ENCODE data around the gene RPN1.

The RPN1 gene

DNA sequence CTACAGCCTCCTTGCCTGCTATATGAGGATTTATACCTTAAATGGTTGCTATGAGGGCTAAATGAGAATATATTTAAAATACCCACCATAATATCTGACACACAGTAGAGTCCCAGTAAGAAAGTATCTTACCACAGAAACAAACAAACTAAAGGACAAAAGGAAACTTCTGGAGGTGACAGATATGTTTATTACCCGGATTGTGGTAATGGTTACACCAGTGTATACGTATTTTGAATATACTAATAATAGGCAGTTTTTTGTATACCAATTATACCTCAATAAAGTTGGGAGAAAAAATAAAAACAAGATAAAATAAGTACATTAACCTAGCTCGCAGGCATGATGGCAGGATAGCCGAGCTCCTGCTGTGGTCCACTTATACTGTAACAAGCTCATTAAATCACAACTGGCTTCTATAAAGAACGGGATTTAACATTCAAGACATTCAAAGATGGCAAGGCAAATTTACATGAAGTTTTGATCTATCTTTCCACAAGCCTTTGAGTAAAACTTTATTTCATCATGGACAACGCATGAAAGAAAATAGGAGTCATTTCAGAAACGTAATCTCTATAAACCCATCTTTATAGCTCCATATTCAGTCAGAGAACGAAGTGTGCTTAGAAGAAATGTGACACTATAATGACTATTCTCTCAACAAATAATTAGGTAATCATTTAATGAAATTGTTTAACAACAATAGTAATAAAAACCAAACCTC lies 1.5 kb downstream of the RPN1 start:
- DNase-seq (ENCODE audit: extremely low spot score) = no peak
- ChIA-PET POLR2A (no interaction called here), CTCF (interaction anchor here (0.7 to 2.3 kb wide), 4 partner anchors 31 to 138 kb away, joined by 3 to 15 read pairs (median 6); no protein-coding TSS in a partner anchor)
- TF ChIP-seq, protein P1, sequence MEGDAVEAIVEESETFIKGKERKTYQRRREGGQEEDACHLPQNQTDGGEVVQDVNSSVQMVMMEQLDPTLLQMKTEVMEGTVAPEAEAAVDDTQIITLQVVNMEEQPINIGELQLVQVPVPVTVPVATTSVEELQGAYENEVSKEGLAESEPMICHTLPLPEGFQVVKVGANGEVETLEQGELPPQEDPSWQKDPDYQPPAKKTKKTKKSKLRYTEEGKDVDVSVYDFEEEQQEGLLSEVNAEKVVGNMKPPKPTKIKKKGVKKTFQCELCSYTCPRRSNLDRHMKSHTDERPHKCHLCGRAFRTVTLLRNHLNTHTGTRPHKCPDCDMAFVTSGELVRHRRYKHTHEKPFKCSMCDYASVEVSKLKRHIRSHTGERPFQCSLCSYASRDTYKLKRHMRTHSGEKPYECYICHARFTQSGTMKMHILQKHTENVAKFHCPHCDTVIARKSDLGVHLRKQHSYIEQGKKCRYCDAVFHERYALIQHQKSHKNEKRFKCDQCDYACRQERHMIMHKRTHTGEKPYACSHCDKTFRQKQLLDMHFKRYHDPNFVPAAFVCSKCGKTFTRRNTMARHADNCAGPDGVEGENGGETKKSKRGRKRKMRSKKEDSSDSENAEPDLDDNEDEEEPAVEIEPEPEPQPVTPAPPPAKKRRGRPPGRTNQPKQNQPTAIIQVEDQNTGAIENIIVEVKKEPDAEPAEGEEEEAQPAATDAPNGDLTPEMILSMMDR (IDR thresholded peaks at IDR 0.05; ENCODE audit: control extremely low read depth, extremely low read depth, low read depth, missing control alignments) = no peak

DNA sequence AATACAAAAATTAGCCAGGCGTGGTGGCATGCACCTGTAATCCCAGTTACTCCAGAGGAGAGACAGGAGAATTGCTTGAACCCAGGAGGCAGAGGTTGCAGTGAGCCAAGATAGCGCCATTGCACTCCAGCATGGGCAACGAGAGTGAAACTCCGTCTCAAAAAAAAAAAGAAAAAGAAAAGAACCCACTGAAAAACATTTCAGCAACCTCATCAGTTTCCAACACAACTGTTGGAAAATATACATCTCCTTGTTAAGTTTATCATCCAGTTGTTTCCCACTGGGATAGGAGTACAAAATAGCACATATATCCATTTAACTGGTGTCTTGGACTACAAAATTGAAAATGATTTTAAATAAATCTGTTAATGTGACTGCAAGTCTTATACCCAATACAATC lies 2.2 kb downstream of the RPN1 start:
- TF ChIP-seq, protein P1 (IDR thresholded peaks at IDR 0.05; ENCODE audit: control extremely low read depth, extremely low read depth, low read depth, missing control alignments) = no peak
- ChIA-PET POLR2A (no interaction called here), CTCF (interaction anchor here (1.3 to 1.6 kb wide), 2 partner anchors 31 to 32 kb away, joined by 5 to 7 read pairs; no protein-coding TSS in a partner anchor)
- DNase-seq (ENCODE audit: extremely low spot score) = no peak

DNA sequence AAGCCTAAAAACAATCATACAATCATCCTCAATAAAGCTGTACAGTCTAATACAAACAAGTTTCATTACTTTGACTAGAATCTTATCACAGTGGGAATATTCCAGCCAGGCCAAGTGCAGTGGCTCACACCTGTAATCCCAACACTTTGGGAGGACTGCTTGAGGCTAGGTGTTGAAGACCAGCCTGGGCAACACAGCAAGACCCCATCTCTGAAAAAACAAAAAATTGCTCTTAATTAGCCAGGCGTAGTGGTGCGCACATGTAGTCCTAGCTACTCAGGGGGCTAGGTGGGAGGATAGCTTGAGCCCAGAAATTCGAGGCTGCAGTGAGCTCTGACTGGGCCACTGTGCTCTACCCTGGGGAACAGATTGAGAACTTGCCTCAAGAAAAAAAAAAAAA lies 3.3 kb downstream of the RPN1 start:
- ChIA-PET CTCF (interaction anchor here (0.6 to 2.1 kb wide), 3 partner anchors 25 to 33 kb away, joined by 3 to 8 read pairs (median 5); no protein-coding TSS in a partner anchor), POLR2A (no interaction called here)
- no peak for DNase-seq (ENCODE audit: extremely low spot score)
- TF ChIP-seq, protein P1 (IDR thresholded peaks at IDR 0.05; ENCODE audit: control extremely low read depth, extremely low read depth, low read depth, missing control alignments) = no peak

DNA sequence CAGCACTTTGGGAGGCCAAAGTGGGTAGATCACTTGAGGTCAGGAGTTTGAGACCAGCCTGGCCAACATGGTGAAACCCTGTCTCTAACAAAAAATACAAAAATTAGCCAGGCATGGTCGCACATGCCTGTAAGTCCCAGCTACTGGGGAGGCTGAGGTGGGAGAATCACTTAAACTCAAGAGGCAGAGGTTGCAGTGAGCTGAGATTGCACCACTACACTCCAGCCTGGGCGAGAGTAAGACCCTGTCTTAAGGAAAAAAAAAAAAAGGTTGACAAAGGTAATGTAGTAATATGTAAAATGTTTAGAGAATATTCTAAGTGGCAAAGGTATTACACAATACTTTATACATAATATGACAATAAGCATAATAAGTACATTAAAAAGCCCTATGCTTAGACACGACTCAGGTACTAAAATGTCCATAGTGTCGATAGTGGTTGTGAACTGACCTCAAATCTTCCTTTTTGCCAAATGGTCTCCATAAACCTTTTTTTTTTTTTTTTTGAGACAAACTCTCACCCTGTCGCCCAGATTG lies 16.5 kb downstream of the RPN1 start:
- CTCF ChIA-PET = interaction anchor here (1.5 kb wide), 1 partner anchor 16 kb away, joined by 11 read pairs; no protein-coding TSS in a partner anchor
- TF ChIP-seq, protein P1 (IDR thresholded peaks at IDR 0.05; ENCODE audit: control extremely low read depth, extremely low read depth, low read depth, missing control alignments) = no peak
- no peak for DNase-seq (ENCODE audit: extremely low spot score)
- POLR2A ChIA-PET = no interaction called here

DNA sequence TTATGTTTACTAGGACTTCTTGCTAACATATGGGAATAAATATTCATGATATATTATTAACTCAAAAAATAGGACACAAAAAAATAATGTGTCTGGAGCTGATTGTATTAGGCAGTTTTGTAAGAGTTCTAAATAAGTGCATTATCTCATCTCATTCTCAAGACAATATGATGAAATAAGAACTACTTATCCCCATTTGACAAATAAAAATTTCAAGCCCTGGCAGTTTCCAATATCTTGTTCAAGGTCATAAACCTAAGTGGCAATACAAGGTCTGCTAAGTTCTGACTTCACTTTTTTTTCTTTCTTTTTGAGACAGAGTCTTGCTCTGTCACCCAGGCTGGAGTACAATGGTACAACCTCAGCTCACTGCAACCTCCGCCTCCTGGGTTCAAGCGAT lies 18.3 kb downstream of the RPN1 start:
- no peak for DNase-seq (ENCODE audit: extremely low spot score)
- TF ChIP-seq, protein P1 (IDR thresholded peaks at IDR 0.05; ENCODE audit: control extremely low read depth, extremely low read depth, low read depth, missing control alignments) = no peak
- POLR2A ChIA-PET = no interaction called here
- CTCF ChIA-PET = interaction anchor here (1.3 to 2.9 kb wide), 2 partner anchors 15 to 23 kb away, joined by 3 to 17 read pairs; no protein-coding TSS in a partner anchor

DNA sequence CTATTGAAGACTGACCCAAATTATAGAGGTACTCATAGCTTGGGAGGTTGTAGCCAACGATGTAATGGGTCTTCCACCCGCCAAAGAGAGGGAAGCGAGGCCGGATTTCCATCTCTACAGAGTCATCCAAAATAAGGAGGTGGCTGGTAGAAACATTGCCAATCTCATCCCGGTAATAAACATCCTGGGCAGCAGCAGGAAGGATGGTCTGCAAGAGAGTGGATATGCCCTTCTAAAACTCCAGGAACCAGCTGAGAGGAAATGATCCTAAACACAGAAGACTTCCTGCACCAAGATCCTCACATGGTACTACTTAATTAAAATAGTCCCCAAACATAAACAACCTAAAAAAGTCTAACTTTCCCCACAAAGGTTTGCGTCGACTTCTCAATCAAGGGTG lies 20.7 kb downstream of the RPN1 start:
- CTCF ChIA-PET = interaction anchor here (2.7 kb wide), 1 partner anchor 12 kb away, joined by 22 read pairs; no protein-coding TSS in a partner anchor
- no peak for DNase-seq (ENCODE audit: extremely low spot score)
- POLR2A ChIA-PET = no interaction called here
- TF ChIP-seq, protein P1 (IDR thresholded peaks at IDR 0.05; ENCODE audit: control extremely low read depth, extremely low read depth, low read depth, missing control alignments) = no peak

All from GM10248 (cell line).